ENCODE measurements around the gene COL6A1.
"Not testable (repeated sequence)": the region's sequence is repeated elsewhere in the genome, so short reads cannot be mapped to it uniquely, and the experiment has no call there.

COL6A1 gene

GRCh38 chr21:45959182-45959581, 22.4 kb upstream of the COL6A1 start:
- no peaks in the 10 kb centered on the region for H3K79me2 ChIP-seq (ENCODE audit: low read length)
- 0 out of 2 replicates have a peak, but pooled peaks cover 3% of the 10 kb centered on the region for H3K27me3 ChIP-seq (ENCODE audit: low read depth, low read length)
- no peaks in the 10 kb centered on the region for H4K20me1 ChIP-seq (ENCODE audit: insufficient read depth, low read length)
- H2AFZ ChIP-seq (ENCODE audit: low read depth, low read length), result no peak overlapping the region
- no peaks in the 10 kb centered on the region for H3K4me1 ChIP-seq (ENCODE audit: low read length)
- no peaks in the 10 kb centered on the region for H3K36me3 ChIP-seq (replicated peaks; ENCODE audit: low read depth, low read length)
- H3K9ac ChIP-seq (ENCODE audit: low read length), result no peak overlapping the region
- no peaks in the 10 kb centered on the region for H3K9me3 ChIP-seq (ENCODE audit: insufficient read depth, low read length)
- H3K4me2 ChIP-seq (ENCODE audit: low read length), result no peak overlapping the region
- TF ChIP-seq EZH2phosphoT487 (IDR thresholded peaks at IDR 0.05; ENCODE audit: low read depth), result no peak
- TF ChIP-seq, protein P1, sequence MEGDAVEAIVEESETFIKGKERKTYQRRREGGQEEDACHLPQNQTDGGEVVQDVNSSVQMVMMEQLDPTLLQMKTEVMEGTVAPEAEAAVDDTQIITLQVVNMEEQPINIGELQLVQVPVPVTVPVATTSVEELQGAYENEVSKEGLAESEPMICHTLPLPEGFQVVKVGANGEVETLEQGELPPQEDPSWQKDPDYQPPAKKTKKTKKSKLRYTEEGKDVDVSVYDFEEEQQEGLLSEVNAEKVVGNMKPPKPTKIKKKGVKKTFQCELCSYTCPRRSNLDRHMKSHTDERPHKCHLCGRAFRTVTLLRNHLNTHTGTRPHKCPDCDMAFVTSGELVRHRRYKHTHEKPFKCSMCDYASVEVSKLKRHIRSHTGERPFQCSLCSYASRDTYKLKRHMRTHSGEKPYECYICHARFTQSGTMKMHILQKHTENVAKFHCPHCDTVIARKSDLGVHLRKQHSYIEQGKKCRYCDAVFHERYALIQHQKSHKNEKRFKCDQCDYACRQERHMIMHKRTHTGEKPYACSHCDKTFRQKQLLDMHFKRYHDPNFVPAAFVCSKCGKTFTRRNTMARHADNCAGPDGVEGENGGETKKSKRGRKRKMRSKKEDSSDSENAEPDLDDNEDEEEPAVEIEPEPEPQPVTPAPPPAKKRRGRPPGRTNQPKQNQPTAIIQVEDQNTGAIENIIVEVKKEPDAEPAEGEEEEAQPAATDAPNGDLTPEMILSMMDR (IDR thresholded peaks at IDR 0.05; ENCODE audit: low read depth, low read length), result no peak
- H3K27ac ChIP-seq (ENCODE audit: low read length), result no peak overlapping the region
- no peak overlapping the region for H3K4me3 ChIP-seq (ENCODE audit: low read length)

- Histone ChIP-seq H3K4me1 (ENCODE audit: low read length) (no peaks in the 10 kb centered on the region), H3K27me3 (ENCODE audit: low read depth, low read length) (0 out of 2 replicates have a peak, but pooled peaks cover 3% of the 10 kb centered on the region), H3K4me2 (ENCODE audit: low read length) (no peak overlapping the region), H3K4me3 (ENCODE audit: low read length) (no peak overlapping the region), H3K9ac (ENCODE audit: low read length) (no peak overlapping the region), H3K36me3 (replicated peaks; ENCODE audit: low read depth, low read length) (no peaks in the 10 kb centered on the region), H3K9me3 (ENCODE audit: insufficient read depth, low read length) (no peaks in the 10 kb centered on the region), H4K20me1 (ENCODE audit: insufficient read depth, low read length) (no peaks in the 10 kb centered on the region), H3K79me2 (ENCODE audit: low read length) (no peaks in the 10 kb centered on the region), H2AFZ (ENCODE audit: low read depth, low read length) (no peak overlapping the region), H3K27ac (ENCODE audit: low read length) (no peak overlapping the region)
- TF ChIP-seq, protein P1 (IDR thresholded peaks at IDR 0.05; ENCODE audit: low read depth, low read length), result no peak
- TF ChIP-seq EZH2phosphoT487 (IDR thresholded peaks at IDR 0.05; ENCODE audit: low read depth), result no peak
Measured at GRCh38 chr21:45959779-45960390, 21.7 kb upstream of the COL6A1 start.

DNA sequence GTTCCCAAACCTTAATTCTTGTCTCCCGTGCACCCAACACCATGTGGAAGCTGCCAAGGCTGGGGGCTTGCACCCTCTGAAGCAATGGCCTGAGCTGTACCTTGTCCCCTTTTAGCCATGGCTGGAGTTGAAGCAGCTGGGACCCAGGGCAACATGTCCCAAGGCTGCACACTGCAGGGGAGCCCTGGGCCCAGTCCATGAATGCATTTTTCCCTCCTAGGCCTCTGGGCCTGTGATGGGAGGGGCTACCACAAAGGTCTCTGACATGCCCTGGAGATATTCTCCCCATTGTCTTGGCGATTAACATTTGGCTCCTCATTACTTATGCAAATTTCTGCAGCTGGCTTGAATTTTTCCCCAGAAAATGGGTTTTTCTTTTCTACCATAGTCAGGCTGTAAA, 20.2 kb upstream of the COL6A1 start:
- H3K27me3 ChIP-seq (ENCODE audit: low read depth, low read length); H3K4me3 ChIP-seq (ENCODE audit: low read length); H3K27ac ChIP-seq (ENCODE audit: low read length); H3K4me1 ChIP-seq (ENCODE audit: low read length); H3K9me3 ChIP-seq (ENCODE audit: insufficient read depth, low read length); H4K20me1 ChIP-seq (ENCODE audit: insufficient read depth, low read length); H3K36me3 ChIP-seq (replicated peaks; ENCODE audit: low read depth, low read length); H3K9ac ChIP-seq (ENCODE audit: low read length); H3K79me2 ChIP-seq (ENCODE audit: low read length); H2AFZ ChIP-seq (ENCODE audit: low read depth, low read length); H3K4me2 ChIP-seq (ENCODE audit: low read length): not testable (repeated sequence)

GRCh38 chr21:45962531-45963231, 18.9 kb upstream of the COL6A1 start:
- Histone ChIP-seq H3K4me1 (ENCODE audit: low read length) (no peaks in the 10 kb centered on the region), H3K4me3 (ENCODE audit: low read length) (no peak overlapping the region), H4K20me1 (ENCODE audit: insufficient read depth, low read length) (no peaks in the 10 kb centered on the region)

More at GRCh38 chr21:45962531-45963231, 18.9 kb upstream of the COL6A1 start:
- H3K79me2 ChIP-seq (ENCODE audit: low read length), result no peaks in the 10 kb centered on the region
- no peaks in the 10 kb centered on the region for H3K36me3 ChIP-seq (replicated peaks; ENCODE audit: low read depth, low read length)
- no peak overlapping the region for H3K27ac ChIP-seq (ENCODE audit: low read length)
- H3K27me3 ChIP-seq (ENCODE audit: low read depth, low read length), result 0 out of 2 replicates have a peak, but pooled peaks cover 3% of the 10 kb centered on the region
- no peak for TF ChIP-seq EZH2phosphoT487 (IDR thresholded peaks at IDR 0.05; ENCODE audit: low read depth)
- TF ChIP-seq, protein P1 (IDR thresholded peaks at IDR 0.05; ENCODE audit: low read depth, low read length), result no peak
- H3K9me3 ChIP-seq (ENCODE audit: insufficient read depth, low read length), result no peaks in the 10 kb centered on the region
- H3K9ac ChIP-seq (ENCODE audit: low read length), result no peak overlapping the region
- no peak overlapping the region for H3K4me2 ChIP-seq (ENCODE audit: low read length)
- H2AFZ ChIP-seq (ENCODE audit: low read depth, low read length), result no peak overlapping the region

Data from OCI-LY3 (cell line).